WTC11 (cell line): Measurements from ENCODE around the gene CYP3A4. TPM values are rescaled to one million over a fixed set of nuclear protein-coding genes. Genes with fewer than 3 reads are reported as not detected.
"Not testable (repeated sequence)": the region's sequence is repeated elsewhere in the genome, so short reads cannot be mapped to it uniquely, and the experiment has no call there.

Experiments
- ATAC-seq: fragments of 200-7000 bp; cut with Tn5 transposase; 2 replicates; pipeline ENCODE4 v1.10.0; 2021; ENCODE audit warnings: mild to moderate bottlenecking, moderate library complexity
- CTCF ChIA-PET: fragments of 300-600 bp; sonication (Branson Sonifier 250); formaldehyde crosslinking; loops from one replicate; lab custom pipeline; 2021; ENCODE audit warnings: antibody characterized with exemption; lab: Charles Lee
- POLR2A ChIA-PET: fragments of 350-600 bp; sonication (Branson Sonifier 250); formaldehyde crosslinking; loops from one replicate; lab custom pipeline; 2021; ENCODE audit warnings: antibody characterized with exemption; lab: Charles Lee
- DNase-seq: peaks from one replicate; pipeline ENCODE4 v3.0.0; 2021; ENCODE audit warnings: low spot score
- H3K27ac Mint-ChIP-seq: 2 replicates; pipeline ENCODE4 v1.8.0; 2021; ENCODE audit warnings: mixed read lengths
- H3K27me3 Mint-ChIP-seq: 2 replicates; pipeline ENCODE4 v1.8.0; 2021; ENCODE audit warnings: low read depth, mild to moderate bottlenecking, moderate library complexity, mixed read lengths
- H3K36me3 Mint-ChIP-seq: 2 replicates; pipeline ENCODE4 v1.8.0; 2021; ENCODE audit warnings: mixed read lengths
- H3K4me1 Mint-ChIP-seq: 2 replicates; pipeline ENCODE4 v1.8.0; 2022; ENCODE audit warnings: mixed read lengths
- H3K4me3 Mint-ChIP-seq: 2 replicates; pipeline ENCODE4 v1.8.0; 2021; ENCODE audit warnings: mild to moderate bottlenecking, moderate library complexity, mixed read lengths
- H3K9me3 Mint-ChIP-seq: 2 replicates; pipeline ENCODE4 v1.8.0; 2021; ENCODE audit warnings: mixed read lengths
- CREM ChIP-seq: sonication (generic); formaldehyde crosslinking; IDR thresholded peaks from 2 replicates; pipeline ENCODE4 v1.8.1; 2022; ENCODE audit warnings: mild to moderate bottlenecking, missing genetic modification reagents, moderate library complexity
- FOXJ3 ChIP-seq: sonication (generic); formaldehyde crosslinking; IDR thresholded peaks from 2 replicates; pipeline ENCODE4 v1.9.0; 2021; ENCODE audit warnings: missing genetic modification reagents, mild to moderate bottlenecking, borderline replicate concordance
- FOXK1 ChIP-seq: sonication (generic); formaldehyde crosslinking; IDR thresholded peaks from 2 replicates; pipeline ENCODE4 v1.8.0; 2022; ENCODE audit warnings: mild to moderate bottlenecking, moderate library complexity, missing genetic modification reagents
- GRHL2 ChIP-seq: fragments of 250-450 bp; sonication (Bioruptor Pico); IDR thresholded peaks from 2 replicates; pipeline ENCODE4 v1.8.0; 2022; ENCODE audit warnings: mild to moderate bottlenecking, moderate library complexity; ENCODE audit not compliant: insufficient replicate concordance, severe bottlenecking
- JUN ChIP-seq: sonication (generic); formaldehyde crosslinking; IDR thresholded peaks from 2 replicates; pipeline ENCODE4 v1.8.0; 2023; ENCODE audit warnings: mild to moderate bottlenecking, missing genetic modification reagents
- NFE2L1 ChIP-seq: sonication (generic); formaldehyde crosslinking; IDR thresholded peaks from 2 replicates; pipeline ENCODE4 v1.8.1; 2023; ENCODE audit warnings: missing genetic modification reagents
- SP1 ChIP-seq: sonication (generic); formaldehyde crosslinking; conservative IDR thresholded peaks from 2 replicates; pipeline ENCODE4 v1.8.1; 2022; ENCODE audit warnings: missing genetic modification reagents
- TEAD1 ChIP-seq: sonication (generic); formaldehyde crosslinking; IDR thresholded peaks from 2 replicates; pipeline ENCODE4 v1.8.0; 2022; ENCODE audit warnings: mild to moderate bottlenecking, missing genetic modification reagents
- TP53 ChIP-seq: sonication (generic); formaldehyde crosslinking; IDR thresholded peaks from 2 replicates; pipeline ENCODE4 v1.8.1; 2023; ENCODE audit warnings: mild to moderate bottlenecking, missing genetic modification reagents
- ZNF232 ChIP-seq: sonication (generic); formaldehyde crosslinking; IDR thresholded peaks from 2 replicates; pipeline ENCODE4 v1.8.0; 2022; ENCODE audit warnings: mild to moderate bottlenecking, missing genetic modification reagents
- ZNF263 ChIP-seq: sonication (generic); formaldehyde crosslinking; IDR thresholded peaks from 2 replicates; pipeline ENCODE4 v1.8.1; 2022; ENCODE audit warnings: low read depth, mild to moderate bottlenecking, moderate library complexity, missing genetic modification reagents
- ZNF317 ChIP-seq: sonication (generic); formaldehyde crosslinking; IDR thresholded peaks from 2 replicates; pipeline ENCODE4 v1.8.1; 2023; ENCODE audit warnings: low read depth, mild to moderate bottlenecking, moderate library complexity, missing genetic modification reagents, borderline replicate concordance
- ZNF423 ChIP-seq: fragments of 250-450 bp; sonication (Bioruptor Pico); IDR thresholded peaks from 2 replicates; pipeline ENCODE4 v2.1.2; 2022; ENCODE audit warnings: mild to moderate bottlenecking, moderate library complexity
- total RNA-seq: library from RNA; stranded (reverse); gene quantifications from 3 replicates; pipeline ENCODE4 v1.2.3, GENCODE V29; 2021
- TF ChIP-seq, protein P1 (sequence below): sonication (generic); formaldehyde crosslinking; IDR thresholded peaks from 2 replicates; pipeline ENCODE4 v1.8.0; 2023; ENCODE audit warnings: mild to moderate bottlenecking, missing genetic modification reagents
- TF ChIP-seq, protein P2 (sequence below): sonication (generic); formaldehyde crosslinking; IDR thresholded peaks from 2 replicates; pipeline ENCODE4 v1.8.0; 2023; ENCODE audit warnings: missing genetic modification reagents, mild to moderate bottlenecking, borderline replicate concordance
- TF ChIP-seq, protein P3 (sequence below): sonication (generic); formaldehyde crosslinking; IDR thresholded peaks from 2 replicates; pipeline ENCODE4 v1.8.1; 2023; ENCODE audit warnings: mild to moderate bottlenecking, moderate library complexity, missing genetic modification reagents

The CYP3A4 gene
- total RNA-seq, 1 experiment from 2014 or later, result 0.33 TPM

DNA sequence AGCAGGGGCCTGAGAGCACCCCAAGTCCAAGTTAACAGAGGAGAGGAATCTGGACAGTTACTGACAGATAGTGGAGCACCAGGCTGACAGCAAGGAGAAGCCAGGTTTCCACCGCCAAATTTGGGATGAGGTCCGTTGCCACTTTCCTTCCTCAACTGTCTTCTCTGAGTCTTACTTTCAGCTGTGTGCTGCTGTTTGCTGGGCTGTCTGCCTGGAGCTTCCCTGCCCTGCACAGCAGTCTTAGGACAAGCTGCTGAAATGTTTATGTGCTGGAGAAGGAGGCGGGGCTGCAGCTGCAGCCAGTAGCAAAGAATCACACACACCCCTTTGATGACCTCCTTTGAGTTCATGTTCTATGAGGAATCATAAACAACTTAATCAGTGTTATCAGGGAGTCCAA lies 31.6 kb downstream of the CYP3A4 start (continued):
- TF ChIP-seq, protein P1, sequence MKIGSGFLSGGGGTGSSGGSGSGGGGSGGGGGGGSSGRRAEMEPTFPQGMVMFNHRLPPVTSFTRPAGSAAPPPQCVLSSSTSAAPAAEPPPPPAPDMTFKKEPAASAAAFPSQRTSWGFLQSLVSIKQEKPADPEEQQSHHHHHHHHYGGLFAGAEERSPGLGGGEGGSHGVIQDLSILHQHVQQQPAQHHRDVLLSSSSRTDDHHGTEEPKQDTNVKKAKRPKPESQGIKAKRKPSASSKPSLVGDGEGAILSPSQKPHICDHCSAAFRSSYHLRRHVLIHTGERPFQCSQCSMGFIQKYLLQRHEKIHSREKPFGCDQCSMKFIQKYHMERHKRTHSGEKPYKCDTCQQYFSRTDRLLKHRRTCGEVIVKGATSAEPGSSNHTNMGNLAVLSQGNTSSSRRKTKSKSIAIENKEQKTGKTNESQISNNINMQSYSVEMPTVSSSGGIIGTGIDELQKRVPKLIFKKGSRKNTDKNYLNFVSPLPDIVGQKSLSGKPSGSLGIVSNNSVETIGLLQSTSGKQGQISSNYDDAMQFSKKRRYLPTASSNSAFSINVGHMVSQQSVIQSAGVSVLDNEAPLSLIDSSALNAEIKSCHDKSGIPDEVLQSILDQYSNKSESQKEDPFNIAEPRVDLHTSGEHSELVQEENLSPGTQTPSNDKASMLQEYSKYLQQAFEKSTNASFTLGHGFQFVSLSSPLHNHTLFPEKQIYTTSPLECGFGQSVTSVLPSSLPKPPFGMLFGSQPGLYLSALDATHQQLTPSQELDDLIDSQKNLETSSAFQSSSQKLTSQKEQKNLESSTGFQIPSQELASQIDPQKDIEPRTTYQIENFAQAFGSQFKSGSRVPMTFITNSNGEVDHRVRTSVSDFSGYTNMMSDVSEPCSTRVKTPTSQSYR (CRISPR knock-in tag), result no peak
- TF ChIP-seq JUN, result no peak
- TF ChIP-seq, protein P2, sequence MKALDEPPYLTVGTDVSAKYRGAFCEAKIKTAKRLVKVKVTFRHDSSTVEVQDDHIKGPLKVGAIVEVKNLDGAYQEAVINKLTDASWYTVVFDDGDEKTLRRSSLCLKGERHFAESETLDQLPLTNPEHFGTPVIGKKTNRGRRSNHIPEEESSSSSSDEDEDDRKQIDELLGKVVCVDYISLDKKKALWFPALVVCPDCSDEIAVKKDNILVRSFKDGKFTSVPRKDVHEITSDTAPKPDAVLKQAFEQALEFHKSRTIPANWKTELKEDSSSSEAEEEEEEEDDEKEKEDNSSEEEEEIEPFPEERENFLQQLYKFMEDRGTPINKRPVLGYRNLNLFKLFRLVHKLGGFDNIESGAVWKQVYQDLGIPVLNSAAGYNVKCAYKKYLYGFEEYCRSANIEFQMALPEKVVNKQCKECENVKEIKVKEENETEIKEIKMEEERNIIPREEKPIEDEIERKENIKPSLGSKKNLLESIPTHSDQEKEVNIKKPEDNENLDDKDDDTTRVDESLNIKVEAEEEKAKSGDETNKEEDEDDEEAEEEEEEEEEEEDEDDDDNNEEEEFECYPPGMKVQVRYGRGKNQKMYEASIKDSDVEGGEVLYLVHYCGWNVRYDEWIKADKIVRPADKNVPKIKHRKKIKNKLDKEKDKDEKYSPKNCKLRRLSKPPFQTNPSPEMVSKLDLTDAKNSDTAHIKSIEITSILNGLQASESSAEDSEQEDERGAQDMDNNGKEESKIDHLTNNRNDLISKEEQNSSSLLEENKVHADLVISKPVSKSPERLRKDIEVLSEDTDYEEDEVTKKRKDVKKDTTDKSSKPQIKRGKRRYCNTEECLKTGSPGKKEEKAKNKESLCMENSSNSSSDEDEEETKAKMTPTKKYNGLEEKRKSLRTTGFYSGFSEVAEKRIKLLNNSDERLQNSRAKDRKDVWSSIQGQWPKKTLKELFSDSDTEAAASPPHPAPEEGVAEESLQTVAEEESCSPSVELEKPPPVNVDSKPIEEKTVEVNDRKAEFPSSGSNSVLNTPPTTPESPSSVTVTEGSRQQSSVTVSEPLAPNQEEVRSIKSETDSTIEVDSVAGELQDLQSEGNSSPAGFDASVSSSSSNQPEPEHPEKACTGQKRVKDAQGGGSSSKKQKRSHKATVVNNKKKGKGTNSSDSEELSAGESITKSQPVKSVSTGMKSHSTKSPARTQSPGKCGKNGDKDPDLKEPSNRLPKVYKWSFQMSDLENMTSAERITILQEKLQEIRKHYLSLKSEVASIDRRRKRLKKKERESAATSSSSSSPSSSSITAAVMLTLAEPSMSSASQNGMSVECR (CRISPR knock-in tag), result no peak
- TF ChIP-seq FOXJ3 (CRISPR knock-in tag), result no peak
- no peak for TF ChIP-seq ZNF263 (CRISPR knock-in tag)
- TF ChIP-seq FOXK1 (CRISPR knock-in tag), result no peak
- no peak for TF ChIP-seq GRHL2 (CRISPR knock-in tag)

DNA sequence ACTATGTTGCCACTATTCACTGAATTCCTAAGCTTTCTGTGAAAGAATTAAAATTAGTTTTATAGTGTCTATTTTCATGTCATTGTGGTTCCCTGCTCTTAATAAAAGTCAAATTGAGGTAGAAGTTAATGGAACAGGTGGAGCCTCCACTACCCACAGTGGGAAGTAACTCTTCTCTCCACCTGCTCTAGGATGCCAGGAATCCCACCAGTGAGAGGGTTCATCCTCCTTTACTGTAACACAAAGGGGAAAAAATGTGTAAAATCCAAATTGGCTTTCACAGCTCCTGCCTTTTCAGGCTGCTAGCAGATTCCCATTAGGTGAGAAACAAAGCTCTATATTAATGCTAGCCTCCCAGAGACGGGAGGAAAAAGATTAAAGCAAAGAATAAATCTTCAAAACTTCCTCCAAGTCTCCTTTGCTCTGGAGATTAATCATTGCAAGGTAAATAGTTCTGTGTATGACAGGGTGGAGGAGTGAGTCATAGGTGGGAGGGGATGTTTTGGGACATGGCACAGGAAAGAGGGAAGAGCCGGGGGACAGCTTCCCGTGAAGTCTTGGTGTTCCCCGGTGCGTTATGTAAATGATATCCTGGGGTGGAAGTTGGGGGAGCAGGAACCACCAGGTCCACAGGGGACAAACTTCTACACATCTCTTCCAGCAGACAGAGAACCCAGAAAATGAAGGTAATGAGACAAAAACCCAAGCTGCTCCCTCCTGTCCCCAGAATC lies 32.5 kb downstream of the CYP3A4 start:
- POLR2A ChIA-PET, H3K4me3 Mint-ChIP-seq, H3K27me3 Mint-ChIP-seq, H3K9me3 Mint-ChIP-seq, CTCF ChIA-PET, H3K27ac Mint-ChIP-seq, H3K36me3 Mint-ChIP-seq, DNase-seq: not testable (repeated sequence)
- peak; percentile 44; the same call in 1 of the 2 replicates for ATAC-seq
- peaks cover 13% of the 10 kb centered on the region for H3K4me1 Mint-ChIP-seq

DNA sequence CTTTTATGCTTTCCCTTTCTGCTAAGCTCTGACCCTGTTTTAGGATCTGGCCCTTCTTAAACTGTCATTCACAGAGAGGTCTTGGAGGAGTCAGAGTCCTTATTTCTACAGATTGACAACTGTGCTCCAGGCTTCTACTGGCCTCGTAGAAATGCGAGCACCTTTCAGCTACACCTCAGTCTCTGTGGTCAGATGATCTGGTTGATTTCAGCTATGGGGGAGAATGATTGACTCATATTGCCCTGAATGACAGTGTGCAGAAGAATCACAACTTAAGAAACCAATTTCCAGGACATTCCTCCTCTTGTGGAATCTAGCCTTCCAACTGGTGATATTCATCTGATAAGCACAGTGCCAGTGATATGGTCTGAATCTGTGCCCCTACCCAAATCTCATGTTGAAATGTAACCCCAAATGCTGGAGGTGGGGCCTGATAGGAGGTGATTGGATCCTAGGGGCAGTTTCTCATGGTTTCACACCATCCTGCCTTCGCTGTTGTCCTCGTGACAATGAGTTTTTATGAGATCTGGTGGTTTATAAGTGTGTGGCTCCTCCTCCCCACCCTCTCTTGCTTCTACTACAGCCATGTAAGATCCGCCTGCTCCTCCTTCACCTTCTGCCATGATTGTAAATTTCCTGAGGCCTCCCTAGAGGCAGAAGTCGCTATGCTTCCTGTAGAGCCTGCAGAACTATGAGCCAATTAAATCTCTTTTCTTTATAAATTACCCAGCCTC lies 35.0 kb downstream of the CYP3A4 start:
- H3K27me3 Mint-ChIP-seq, result peaks cover 17% of the 10 kb centered on the region
- no peak for DNase-seq
- no peaks in the 10 kb centered on the region for H3K36me3 Mint-ChIP-seq
- CTCF ChIA-PET, result no interaction called here
- no peak overlapping the region for H3K27ac Mint-ChIP-seq
- ATAC-seq, result no peak
- TF ChIP-seq, protein P3, sequence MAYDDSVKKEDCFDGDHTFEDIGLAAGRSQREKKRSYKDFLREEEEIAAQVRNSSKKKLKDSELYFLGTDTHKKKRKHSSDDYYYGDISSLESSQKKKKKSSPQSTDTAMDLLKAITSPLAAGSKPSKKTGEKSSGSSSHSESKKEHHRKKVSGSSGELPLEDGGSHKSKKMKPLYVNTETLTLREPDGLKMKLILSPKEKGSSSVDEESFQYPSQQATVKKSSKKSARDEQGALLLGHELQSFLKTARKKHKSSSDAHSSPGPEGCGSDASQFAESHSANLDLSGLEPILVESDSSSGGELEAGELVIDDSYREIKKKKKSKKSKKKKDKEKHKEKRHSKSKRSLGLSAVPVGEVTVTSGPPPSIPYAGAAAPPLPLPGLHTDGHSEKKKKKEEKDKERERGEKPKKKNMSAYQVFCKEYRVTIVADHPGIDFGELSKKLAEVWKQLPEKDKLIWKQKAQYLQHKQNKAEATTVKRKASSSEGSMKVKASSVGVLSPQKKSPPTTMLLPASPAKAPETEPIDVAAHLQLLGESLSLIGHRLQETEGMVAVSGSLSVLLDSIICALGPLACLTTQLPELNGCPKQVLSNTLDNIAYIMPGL (CRISPR knock-in tag), result no peak
- TF ChIP-seq ZNF317 (CRISPR knock-in tag) (no peak), ZNF423 (CRISPR knock-in tag) (no peak), CREM (no peak), TEAD1 (no peak), NFE2L1 (CRISPR knock-in tag) (no peak), TP53 (CRISPR knock-in tag) (no peak), SP1 (CRISPR knock-in tag) (no peak), ZNF232 (CRISPR knock-in tag) (no peak)
- TF ChIP-seq, all 79 proteins: peak for 0
- no peak overlapping the region for H3K4me3 Mint-ChIP-seq
- H3K4me1 Mint-ChIP-seq, result peaks cover 13% of the 10 kb centered on the region
- POLR2A ChIA-PET, result no interaction called here
- peaks cover 7% of the 10 kb centered on the region for H3K9me3 Mint-ChIP-seq

DNA sequence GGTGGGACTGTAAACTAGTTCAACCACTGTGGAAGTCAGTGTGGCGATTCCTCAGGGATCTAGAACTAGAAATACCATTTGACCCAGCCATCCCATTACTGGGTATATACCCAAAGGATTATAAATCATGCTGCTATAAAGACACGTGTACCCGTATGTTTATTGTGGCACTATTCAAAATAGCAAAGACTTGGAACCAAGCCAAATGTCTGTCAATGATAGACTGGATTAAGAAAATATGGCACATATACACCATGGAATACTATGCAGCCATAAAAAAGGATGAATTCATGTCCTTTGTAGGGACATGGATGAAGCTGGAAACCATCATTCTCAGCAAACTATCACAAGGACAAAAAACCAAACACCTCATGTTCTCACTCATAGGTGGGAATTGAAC lies 37.1 kb downstream of the CYP3A4 start:
- not testable (repeated sequence) for ATAC-seq, H3K9me3 Mint-ChIP-seq

DNA sequence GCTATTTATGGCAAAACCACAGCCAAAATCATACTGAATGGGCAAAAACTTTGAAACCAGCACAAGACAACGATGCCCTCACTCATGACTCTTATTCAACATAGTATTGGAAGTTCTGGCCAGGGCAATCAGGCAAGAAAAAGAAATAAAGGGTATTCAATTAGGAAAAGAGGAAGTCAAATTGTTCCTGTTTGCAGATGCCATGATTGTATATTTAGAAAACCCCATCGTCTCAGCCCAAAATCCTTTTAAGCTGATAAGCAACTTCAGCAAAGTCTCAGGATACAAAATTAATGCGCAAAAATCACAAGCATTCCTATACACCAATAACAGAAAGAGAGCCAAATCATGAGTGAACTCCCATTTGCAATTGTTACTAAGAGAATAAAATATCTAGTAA lies 38.6 kb downstream of the CYP3A4 start:
- CTCF ChIA-PET, ATAC-seq, H3K9me3 Mint-ChIP-seq, H3K27ac Mint-ChIP-seq, H3K36me3 Mint-ChIP-seq, DNase-seq, H3K4me3 Mint-ChIP-seq, POLR2A ChIA-PET, H3K4me1 Mint-ChIP-seq: not testable (repeated sequence)
- peaks cover 18% of the 10 kb centered on the region for H3K27me3 Mint-ChIP-seq

More for the DNA sequence above, 37.1 kb downstream of the CYP3A4 start:
- POLR2A ChIA-PET, DNase-seq, H3K4me3 Mint-ChIP-seq, H3K4me1 Mint-ChIP-seq, H3K36me3 Mint-ChIP-seq, H3K27ac Mint-ChIP-seq, CTCF ChIA-PET: not testable (repeated sequence)
- peaks cover 18% of the 10 kb centered on the region for H3K27me3 Mint-ChIP-seq
